A673 (cell line): Measurements from ENCODE around the gene FBXO31.

Experiments
- CTCF ChIP-seq: fragments of 300-800, 200-600 bp; sonication (generic); conservative IDR thresholded peaks from 2 replicates; pipeline ENCODE4 v1.5.1; 2017; ENCODE audit warnings: low read depth, mild to moderate bottlenecking, antibody characterized with exemption, low read length, moderate library complexity, mixed read lengths
- EZH2 ChIP-seq: fragments of 200-600 bp; sonication (generic); IDR thresholded peaks from 2 replicates; pipeline ENCODE4 v1.6.1; 2017; ENCODE audit warnings: borderline replicate concordance, low read depth, mild to moderate bottlenecking, mixed read lengths, antibody characterized with exemption, low read length; ENCODE audit not compliant: poor library complexity, severe bottlenecking

GRCh38 chr16:87374313-87374712 lies 9.3 kb downstream of the FBXO31 start:
- TF ChIP-seq CTCF (no peak), EZH2 (no peak)
